Central memory CD4-positive, alpha-beta T cell (primary cell): ENCODE measurements around the gene DENND4A.

ENCODE experiments used
- DNase-seq: peaks from one replicate; pipeline ENCODE4 v3.0.0; 2022

DENND4A gene

GRCh38 chr15:65660927-65661326 is 131.2 kb downstream of the DENND4A start:
- no peak for DNase-seq

DNA sequence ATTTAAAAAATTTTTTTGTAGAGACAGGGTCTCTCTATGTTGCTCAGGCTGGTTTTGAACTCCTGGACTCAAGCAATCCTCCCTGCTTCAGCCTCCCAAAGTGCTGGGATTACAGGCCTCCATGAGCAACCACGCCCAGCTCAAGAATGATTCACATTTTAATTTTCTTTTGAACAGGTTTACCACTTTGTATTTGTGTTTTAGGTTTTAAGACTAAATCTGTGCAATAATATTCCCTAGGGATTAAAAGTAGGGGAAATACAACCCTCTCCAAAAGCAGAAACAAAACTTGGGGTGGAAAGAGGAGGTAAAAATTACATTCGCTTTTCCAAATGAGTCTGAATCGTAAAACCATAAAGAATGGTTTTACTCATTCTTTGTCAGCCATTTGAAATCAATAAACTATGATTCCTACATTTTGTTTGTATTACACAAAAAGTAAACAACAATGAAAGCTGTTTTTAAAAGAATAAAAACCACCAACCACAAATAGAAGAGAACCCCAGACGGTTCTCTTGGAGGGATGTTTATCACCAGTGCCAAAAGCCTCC is 132.5 kb downstream of the DENND4A start:
- no peak for DNase-seq

- no peak for DNase-seq
These were observed 136.6 kb downstream of the DENND4A start for GRCh38 chr15:65655457-65655856.

DNA sequence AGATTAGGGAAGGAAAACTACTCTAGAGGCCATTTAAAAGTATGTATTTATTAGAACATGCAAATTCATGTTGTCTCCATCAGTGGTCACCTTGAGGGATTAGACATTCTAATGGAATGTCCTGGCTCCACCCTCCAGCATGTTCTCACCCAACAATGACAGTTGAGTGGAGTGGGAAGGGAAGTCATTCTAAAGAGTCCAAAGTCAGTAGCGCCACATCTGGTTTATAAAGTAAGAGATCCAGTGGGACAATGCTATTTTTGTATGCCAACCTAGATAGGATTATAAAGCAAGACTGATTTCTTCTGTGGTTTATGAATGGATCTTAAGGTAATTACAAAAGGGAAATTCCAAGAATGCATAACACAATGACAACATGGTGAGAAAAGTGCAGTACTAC is 137.1 kb downstream of the DENND4A start:
- no peak for DNase-seq

DNA sequence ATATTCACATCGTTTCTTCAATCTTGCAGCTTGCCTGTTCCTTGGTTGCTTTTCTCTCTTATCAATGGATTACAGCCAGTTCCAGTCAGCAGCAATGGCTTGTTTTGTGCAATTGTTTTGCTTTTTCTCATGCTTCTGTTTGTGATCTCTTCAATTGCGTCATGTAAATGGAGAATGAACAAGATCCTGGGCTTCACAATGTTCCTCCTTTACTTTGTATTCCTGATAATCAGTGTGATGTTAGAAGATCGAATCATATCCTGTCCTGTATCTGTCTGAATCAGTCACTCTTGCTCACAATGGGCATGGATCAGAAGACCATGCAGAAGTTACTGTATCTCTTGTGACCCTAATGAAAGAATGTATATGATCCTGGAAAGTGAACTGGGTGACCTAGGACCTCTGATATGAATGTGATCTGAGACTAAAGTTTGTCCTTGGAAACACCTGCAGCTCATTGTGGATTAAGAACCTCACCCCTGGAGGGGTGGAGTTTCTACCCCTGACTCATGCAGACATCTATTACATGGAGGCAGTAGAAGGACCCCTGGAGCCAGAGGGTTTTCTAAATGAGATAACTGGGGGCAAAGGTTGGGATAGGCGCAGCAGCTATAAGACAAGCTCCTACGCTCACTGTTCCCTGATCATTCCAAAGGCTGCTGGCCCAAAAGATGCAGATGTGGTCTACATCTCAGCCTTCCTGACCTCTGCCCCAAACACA is 138.1 kb downstream of the DENND4A start:
- no peak for DNase-seq

DNA sequence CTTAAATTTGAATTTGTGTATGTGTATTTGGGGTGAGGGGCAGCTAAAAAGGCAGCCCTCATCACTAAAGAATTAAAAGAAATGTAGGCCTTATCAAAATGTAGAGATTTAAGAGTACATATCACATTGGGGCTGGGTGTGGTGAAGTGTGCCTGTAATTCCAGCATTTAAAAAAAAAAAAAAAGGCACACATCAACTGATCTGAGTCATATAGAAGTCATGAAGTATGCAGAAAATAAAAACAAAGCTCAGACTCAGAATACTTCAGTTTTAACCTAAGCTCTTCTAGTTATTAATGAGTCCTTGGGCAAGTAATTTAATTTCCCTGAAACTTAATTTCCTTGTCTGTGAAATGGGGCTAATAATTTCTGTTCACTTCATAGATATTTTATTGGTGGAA is 138.8 kb downstream of the DENND4A start:
- no peak for DNase-seq

- DNase-seq: no peak
These were observed 140.0 kb downstream of the DENND4A start for GRCh38 chr15:65651831-65652749.

DNA sequence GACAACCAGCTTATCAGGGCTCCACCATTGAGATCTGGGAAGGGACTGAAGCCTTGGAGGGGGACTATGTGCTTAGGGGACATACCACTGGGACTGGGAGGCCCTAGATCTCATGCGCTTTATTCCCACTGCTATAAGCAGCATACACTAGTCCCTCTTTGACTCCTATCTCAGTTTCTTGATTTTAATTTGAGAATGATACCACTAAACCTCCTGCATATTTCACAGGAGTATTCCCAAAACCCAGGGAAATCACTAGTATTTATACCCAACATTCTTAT is 141.1 kb downstream of the DENND4A start:
- DNase-seq: no peak

- DNase-seq: no peak
These were observed 141.6 kb downstream of the DENND4A start for GRCh38 chr15:65650312-65651041.

DNA sequence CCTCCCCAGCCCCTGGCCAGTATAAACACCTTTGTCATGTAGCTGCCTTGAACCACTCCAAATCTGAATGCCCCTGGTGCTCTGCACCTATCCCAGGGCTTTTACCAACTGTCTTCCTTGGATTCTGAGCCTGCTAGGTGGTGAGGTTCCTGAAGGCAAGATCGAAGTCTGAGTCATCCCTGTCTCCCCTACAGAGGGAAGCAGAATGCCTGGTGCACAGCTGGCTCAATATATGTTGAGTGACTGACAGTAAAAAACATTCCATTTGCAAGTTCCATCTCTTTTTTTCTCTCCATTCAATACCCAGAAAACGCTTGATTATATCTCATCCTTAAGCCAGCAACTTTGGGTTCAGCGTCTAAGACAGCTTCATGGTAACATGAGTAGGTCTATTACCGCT is 145.6 kb downstream of the DENND4A start:
- no peak for DNase-seq

- DNase-seq: no peak
These were observed 146.7 kb downstream of the DENND4A start for GRCh38 chr15:65645392-65645791.

- no peak for DNase-seq
These were observed 147.8 kb downstream of the DENND4A start for GRCh38 chr15:65644282-65644681.

DNA sequence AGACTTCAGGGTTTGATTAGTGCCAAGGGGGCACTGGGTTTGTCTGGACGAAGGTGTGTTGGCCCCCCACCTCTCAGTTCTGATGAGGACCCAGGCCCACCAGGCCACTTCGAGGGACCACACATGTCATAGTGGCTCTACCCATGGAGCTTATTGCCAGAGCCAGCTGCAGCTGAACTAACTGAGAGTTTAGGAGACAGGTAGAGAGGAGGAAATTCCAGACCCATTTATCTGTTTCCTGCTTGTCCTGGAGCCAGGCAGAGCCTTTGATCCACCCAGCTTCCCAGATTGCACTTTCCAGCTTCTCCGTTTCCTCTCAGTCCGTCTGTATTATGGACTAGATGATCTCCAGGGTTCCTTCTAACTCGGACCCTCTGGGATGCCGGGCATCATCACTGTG is 149.5 kb downstream of the DENND4A start:
- DNase-seq: no peak

- DNase-seq: no peak
These were observed 150.2 kb downstream of the DENND4A start for GRCh38 chr15:65641768-65642475.

DNA sequence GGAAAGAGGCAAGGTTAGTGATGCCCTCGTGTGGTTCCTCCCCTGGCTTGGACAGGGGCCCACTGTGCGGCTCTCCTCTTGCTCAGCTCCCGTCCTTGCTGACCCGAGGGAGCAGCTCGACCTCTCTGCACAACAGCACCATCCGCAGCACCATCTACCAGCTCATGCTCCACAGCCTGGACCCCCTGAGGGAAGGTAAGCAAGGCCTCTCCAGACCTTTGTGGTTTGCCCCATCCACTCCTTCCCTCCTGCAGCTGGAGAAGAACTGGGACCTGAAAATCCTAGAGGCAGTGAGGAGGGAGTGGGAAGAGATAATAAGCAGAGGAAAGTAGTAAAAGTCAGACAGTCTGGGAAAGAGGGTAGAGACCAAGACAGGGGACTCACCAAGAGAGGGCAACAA is 152.6 kb downstream of the DENND4A start:
- no peak for DNase-seq

GRCh38 chr15:65638681-65639089 is 153.4 kb downstream of the DENND4A start:
- peak; percentile 62 for DNase-seq

GRCh38 chr15:65638109-65638508 is 154.0 kb downstream of the DENND4A start:
- no peak for DNase-seq

- no peak for DNase-seq
These were observed 157.7 kb downstream of the DENND4A start for GRCh38 chr15:65634356-65634755.

GRCh38 chr15:65633752-65634151 is 158.3 kb downstream of the DENND4A start:
- DNase-seq: no peak

- DNase-seq: no peak
These were observed 159.2 kb downstream of the DENND4A start for GRCh38 chr15:65632780-65633375.

GRCh38 chr15:65631503-65631902 is 160.6 kb downstream of the DENND4A start:
- no peak for DNase-seq

DNA sequence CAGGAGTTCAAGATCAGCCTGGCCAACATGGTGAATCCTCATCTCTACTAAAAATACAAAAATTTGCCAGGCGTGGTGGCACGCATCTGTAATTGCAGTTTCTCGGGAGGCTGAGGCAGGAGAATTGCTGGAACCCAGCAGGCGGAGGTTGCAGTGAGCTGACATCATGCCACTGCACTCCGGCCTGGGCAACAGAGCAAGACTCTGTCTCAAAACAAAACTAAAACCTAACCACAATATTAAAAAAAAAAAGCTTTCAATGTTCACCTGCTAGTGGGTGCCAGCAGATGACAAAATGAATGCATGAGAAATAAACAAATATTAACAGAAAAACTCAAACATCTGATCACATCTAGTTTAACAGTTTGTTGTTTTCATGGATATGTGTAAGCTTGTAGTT is 161.3 kb downstream of the DENND4A start:
- no peak for DNase-seq
